ENCODE results near the gene YPEL1. TPM values are rescaled to one million over a fixed set of nuclear protein-coding genes. Genes with fewer than 3 reads are reported as not detected.

Gene YPEL1
- total RNA-seq, 2 experiments from 2014 or later = 18.2 to 18.8 TPM

DNA sequence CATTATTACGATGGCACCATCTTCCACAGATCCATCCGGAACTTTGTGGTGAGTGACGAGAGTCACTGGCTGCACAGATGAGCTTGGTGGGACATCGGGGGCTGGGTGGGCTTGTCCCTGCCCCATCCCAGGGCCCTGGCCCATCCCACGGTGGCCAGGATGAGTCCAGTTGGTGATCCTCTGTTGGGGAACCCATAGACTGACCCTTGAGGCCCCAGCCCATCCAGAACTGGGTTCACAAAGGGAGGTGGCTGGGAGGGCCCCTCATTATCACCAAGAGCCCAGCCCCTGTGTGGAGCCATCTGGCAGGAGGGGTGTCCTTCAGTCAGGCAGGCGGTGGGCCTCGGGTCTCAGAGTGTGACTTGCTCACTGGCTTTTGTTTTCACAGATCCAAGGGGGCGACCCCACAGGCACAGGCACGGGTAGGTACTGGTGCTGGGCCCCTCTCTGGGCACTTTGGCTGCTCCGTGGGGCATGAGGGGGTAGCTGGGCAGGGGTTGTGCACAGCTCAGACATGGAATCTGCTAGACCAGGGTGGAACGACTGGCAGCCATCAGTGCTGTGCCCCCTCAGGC lies 47.8 kb downstream of the YPEL1 start:
- ChIA-PET POLR2A (no interaction called here), CTCF (ENCODE audit: unreplicated experiment) (no interaction called here)
- Histone ChIP-seq H3K9me3 (ENCODE audit: low read length) (no peaks in the 10 kb centered on the region), H3K4me1 (ENCODE audit: insufficient read depth, low read length, poor library complexity, severe bottlenecking) (no peaks in the 10 kb centered on the region), H3K4me2 (ENCODE audit: low read length) (no peak overlapping the region), H3K79me2 (ENCODE audit: insufficient read depth, low read depth, low read length) (no peaks in the 10 kb centered on the region), H3K9me2 (ENCODE audit: insufficient read depth, low read length) (no peaks in the 10 kb centered on the region), H3K27ac (ENCODE audit: low read depth, low read length, poor library complexity, severe bottlenecking) (no peak overlapping the region), H3K36me3 (ENCODE audit: insufficient read depth, low read length) (peaks cover 75% of the 10 kb centered on the region), H4K20me1 (ENCODE audit: insufficient read depth, low read length) (no peaks in the 10 kb centered on the region), H2AFZ (ENCODE audit: low read length) (no peak overlapping the region), H3K4me3 (ENCODE audit: low read depth, low read length, poor library complexity, severe bottlenecking) (no peak overlapping the region)
- DNase-seq (ENCODE audit: low spot score) = no peak
- no TSS peak for BruUV-seq (replicated peaks)
- TF ChIP-seq EZH2phosphoT487 (IDR thresholded peaks at IDR 0.05; ENCODE audit: borderline replicate concordance, low read depth, low read length) = no peak
- TF ChIP-seq CTCF (conservative IDR thresholded peaks at IDR 0.05; ENCODE audit: low read length) = no peak
- intact Hi-C loops (cut with micrococcal nuclease; ENCODE audit: unreplicated experiment) = no loop called here

- CTCF ChIA-PET (ENCODE audit: unreplicated experiment) = no interaction called here
- no peak overlapping the region for H3K4me2 ChIP-seq (ENCODE audit: low read length)
- H3K79me2 ChIP-seq (ENCODE audit: insufficient read depth, low read depth, low read length) = no peaks in the 10 kb centered on the region
- H3K36me3 ChIP-seq (ENCODE audit: insufficient read depth, low read length) = peaks cover 82% of the 10 kb centered on the region
- intact Hi-C loops (cut with micrococcal nuclease; ENCODE audit: unreplicated experiment) = no loop called here
- POLR2A ChIA-PET = no interaction called here
- TF ChIP-seq EZH2phosphoT487 (IDR thresholded peaks at IDR 0.05; ENCODE audit: borderline replicate concordance, low read depth, low read length) (no peak), CTCF (conservative IDR thresholded peaks at IDR 0.05; ENCODE audit: low read length) (no peak)
- H2AFZ ChIP-seq (ENCODE audit: low read length) = no peak overlapping the region
- no peaks in the 10 kb centered on the region for H3K9me2 ChIP-seq (ENCODE audit: insufficient read depth, low read length)
- H4K20me1 ChIP-seq (ENCODE audit: insufficient read depth, low read length) = no peaks in the 10 kb centered on the region
- BruUV-seq (replicated peaks) = no TSS peak
- H3K27ac ChIP-seq (ENCODE audit: low read depth, low read length, poor library complexity, severe bottlenecking) = no peak overlapping the region
- H3K9me3 ChIP-seq (ENCODE audit: low read length) = no peaks in the 10 kb centered on the region
- no peaks in the 10 kb centered on the region for H3K4me1 ChIP-seq (ENCODE audit: insufficient read depth, low read length, poor library complexity, severe bottlenecking)
- no peak for DNase-seq (ENCODE audit: low spot score)
- H3K4me3 ChIP-seq (ENCODE audit: low read depth, low read length, poor library complexity, severe bottlenecking) = no peak overlapping the region
Observed at GRCh38 chr22:21686634-21687393, 48.8 kb downstream of the YPEL1 start.

- Histone ChIP-seq H3K4me2 (ENCODE audit: low read length) (no peak overlapping the region), H3K4me1 (ENCODE audit: insufficient read depth, low read length, poor library complexity, severe bottlenecking) (no peaks in the 10 kb centered on the region), H3K9me3 (ENCODE audit: low read length) (no peaks in the 10 kb centered on the region), H3K4me3 (ENCODE audit: low read depth, low read length, poor library complexity, severe bottlenecking) (no peak overlapping the region), H3K9me2 (ENCODE audit: insufficient read depth, low read length) (no peaks in the 10 kb centered on the region), H3K27ac (ENCODE audit: low read depth, low read length, poor library complexity, severe bottlenecking) (no peak overlapping the region), H2AFZ (ENCODE audit: low read length) (no peak overlapping the region), H3K36me3 (ENCODE audit: insufficient read depth, low read length) (peaks cover 85% of the 10 kb centered on the region), H3K79me2 (ENCODE audit: insufficient read depth, low read depth, low read length) (no peaks in the 10 kb centered on the region), H4K20me1 (ENCODE audit: insufficient read depth, low read length) (no peaks in the 10 kb centered on the region)
- TF ChIP-seq EZH2phosphoT487 (IDR thresholded peaks at IDR 0.05; ENCODE audit: borderline replicate concordance, low read depth, low read length) = no peak
- TF ChIP-seq CTCF (conservative IDR thresholded peaks at IDR 0.05; ENCODE audit: low read length) = no peak
- ChIA-PET CTCF (ENCODE audit: unreplicated experiment) (no interaction called here), POLR2A (no interaction called here)
- no peak for DNase-seq (ENCODE audit: low spot score)
- intact Hi-C loops (cut with micrococcal nuclease; ENCODE audit: unreplicated experiment) = no loop called here
- no TSS peak for BruUV-seq (replicated peaks)
Observed at GRCh38 chr22:21686193-21686608, 49.4 kb downstream of the YPEL1 start.
